HepG2 (cell line): ENCODE results near the gene OLFM2. TPM values are rescaled to one million over a fixed set of nuclear protein-coding genes. Genes with fewer than 3 reads are reported as not detected.
A peak's percentile ranks its signal among the peaks of the same experiment; 100 is the strongest.

Experiments used
- CEBPB ChIP-seq: IDR thresholded peaks from 2 replicates; pipeline ENCODE4 v1.6.1; 2011; ENCODE audit warnings: low read depth, low read length, improper control_type of control experiment, borderline replicate concordance
- CREM ChIP-seq, 2 experiments: sonication (generic) in 1 of 2; formaldehyde crosslinking in 1 of 2; IDR thresholded peaks; 2 replicates each; pipeline versions ENCODE4 v1.4.0 to v1.6.1; 2016 to 2020; ENCODE audit warnings: antibody characterized with exemption in 1 of 2, mild to moderate bottlenecking in 1 of 2, missing genetic modification reagents in 1 of 2
- FOXK2 ChIP-seq: fragments of 450-650 bp; IDR thresholded peaks from 2 replicates; pipeline ENCODE4 v1.6.1; 2016
- GMEB1 ChIP-seq: sonication (generic); formaldehyde crosslinking; IDR thresholded peaks from 2 replicates; pipeline ENCODE4 v1.5.1; 2020; ENCODE audit warnings: missing genetic modification reagents, mild to moderate bottlenecking, borderline replicate concordance
- IRF9 ChIP-seq: sonication (generic); formaldehyde crosslinking; IDR thresholded peaks from 2 replicates; pipeline ENCODE4 v1.8.0; 2022; ENCODE audit warnings: missing genetic modification reagents, mild to moderate bottlenecking, borderline replicate concordance
- JDP2 ChIP-seq: sonication (generic); formaldehyde crosslinking; IDR thresholded peaks from 2 replicates; pipeline ENCODE4 v1.8.1; 2022; ENCODE audit warnings: missing genetic modification reagents, borderline replicate concordance
- KDM3A ChIP-seq: IDR thresholded peaks from 2 replicates; pipeline ENCODE4 v1.6.1; 2018; ENCODE audit warnings: low read depth, missing compliant biosample characterization
- REL ChIP-seq: sonication (generic); formaldehyde crosslinking; conservative IDR thresholded peaks from 2 replicates; pipeline ENCODE4 v1.8.0; 2022; ENCODE audit warnings: mild to moderate bottlenecking, missing genetic modification reagents, moderate library complexity
- SMAD1 ChIP-seq: sonication (generic); formaldehyde crosslinking; IDR thresholded peaks from 2 replicates; pipeline ENCODE4 v1.4.0; 2020; ENCODE audit warnings: missing genetic modification reagents, low read depth, mild to moderate bottlenecking, borderline replicate concordance
- SNAPC2 ChIP-seq: sonication (generic); formaldehyde crosslinking; IDR thresholded peaks from 2 replicates; pipeline ENCODE4 v1.8.1; 2022; ENCODE audit warnings: mild to moderate bottlenecking, missing genetic modification reagents
- TMF1 ChIP-seq: sonication (generic); formaldehyde crosslinking; IDR thresholded peaks from 2 replicates; pipeline ENCODE4 v1.8.1; 2022; ENCODE audit warnings: low read depth, missing genetic modification reagents
- ZFP36L2 ChIP-seq: sonication (generic); formaldehyde crosslinking; IDR thresholded peaks from 2 replicates; pipeline ENCODE4 v1.4.0; 2020; ENCODE audit warnings: missing genetic modification reagents
- ZFP90 ChIP-seq: sonication (generic); formaldehyde crosslinking; IDR thresholded peaks from 2 replicates; pipeline ENCODE4 v1.8.0; 2022; ENCODE audit warnings: missing genetic modification reagents, mild to moderate bottlenecking, inconsistent platforms, borderline replicate concordance
- ZNF362 ChIP-seq: sonication (generic); formaldehyde crosslinking; IDR thresholded peaks from 2 replicates; pipeline ENCODE4 v1.4.0; 2020; ENCODE audit warnings: missing genetic modification reagents, mild to moderate bottlenecking, borderline replicate concordance
- ZNF550 ChIP-seq: sonication (generic); formaldehyde crosslinking; IDR thresholded peaks from 2 replicates; pipeline ENCODE4 v1.4.0; 2020; ENCODE audit warnings: mild to moderate bottlenecking, missing genetic modification reagents, borderline replicate concordance
- ZNF572 ChIP-seq: sonication (generic); formaldehyde crosslinking; IDR thresholded peaks from 2 replicates; pipeline ENCODE4 v1.5.1; 2020; ENCODE audit warnings: mild to moderate bottlenecking, missing genetic modification reagents
- ZNF777 ChIP-seq: sonication (generic); formaldehyde crosslinking; IDR thresholded peaks from 2 replicates; pipeline ENCODE4 v1.4.0; 2020; ENCODE audit warnings: missing genetic modification reagents
- ZSCAN20 ChIP-seq: sonication (generic); formaldehyde crosslinking; IDR thresholded peaks from 2 replicates; pipeline ENCODE4 v1.4.0; 2020; ENCODE audit warnings: missing genetic modification reagents, mild to moderate bottlenecking, borderline replicate concordance
- polyA plus RNA-seq, 8 experiments: library from polyadenylated mRNA; depleted of rRNA in 3 of 8; stranded (reverse) in 7 of 8; unstranded in 1 of 8; fragments of >200 nt; fragmentation: Illumina TruSeq in 4 of 8; extraction: Trizol in 4 of 8; gene quantifications; 2 replicates each; pipeline versions ENCODE4 v1.2.1 to v1.2.3, GENCODE V29; 2011 to 2016; ENCODE audit warnings: low read depth in 4 of 8, missing spikeins in 1 of 8, mixed read lengths in 1 of 8; ENCODE audit not compliant: insufficient read depth in 1 of 8
- total RNA-seq, 5 experiments: library from RNA; depleted of rRNA; stranded (reverse); fragments of >200 nt; fragmentation: Illumina TruSeq; extraction: Trizol; gene quantifications; 2 replicates each; pipeline ENCODE4 v1.2.3, GENCODE V29; 2016; ENCODE audit warnings: low read depth in 1 of 5
- TF ChIP-seq, protein P1 (sequence below): sonication (generic); formaldehyde crosslinking; IDR thresholded peaks from 2 replicates; pipeline ENCODE4 v1.4.0; 2020; ENCODE audit warnings: mild to moderate bottlenecking, missing genetic modification reagents, borderline replicate concordance
- TF ChIP-seq, protein P2 (sequence below): sonication (generic); formaldehyde crosslinking; IDR thresholded peaks from 2 replicates; pipeline ENCODE4 v1.5.0; 2020; ENCODE audit warnings: mild to moderate bottlenecking, missing genetic modification reagents

OLFM2 gene
- total and polyA plus RNA-seq, 2 of the 13 experiments (the other 11 are each of a cell fraction or from before 2014, with no cell fraction given): 0.20 to 0.51 TPM

- TF ChIP-seq JDP2: no peak
- TF ChIP-seq, protein P1, sequence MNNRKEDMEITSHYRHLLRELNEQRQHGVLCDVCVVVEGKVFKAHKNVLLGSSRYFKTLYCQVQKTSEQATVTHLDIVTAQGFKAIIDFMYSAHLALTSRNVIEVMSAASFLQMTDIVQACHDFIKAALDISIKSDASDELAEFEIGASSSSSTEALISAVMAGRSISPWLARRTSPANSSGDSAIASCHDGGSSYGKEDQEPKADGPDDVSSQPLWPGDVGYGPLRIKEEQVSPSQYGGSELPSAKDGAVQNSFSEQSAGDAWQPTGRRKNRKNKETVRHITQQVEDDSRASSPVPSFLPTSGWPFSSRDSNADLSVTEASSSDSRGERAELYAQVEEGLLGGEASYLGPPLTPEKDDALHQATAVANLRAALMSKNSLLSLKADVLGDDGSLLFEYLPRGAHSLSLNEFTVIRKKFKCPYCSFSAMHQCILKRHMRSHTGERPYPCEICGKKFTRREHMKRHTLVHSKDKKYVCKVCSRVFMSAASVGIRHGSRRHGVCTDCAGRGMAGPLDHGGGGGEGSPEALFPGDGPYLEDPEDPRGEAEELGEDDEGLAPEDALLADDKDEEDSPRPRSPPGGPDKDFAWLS (CRISPR knock-in tag): no peak
- no peak for TF ChIP-seq ZNF362 (CRISPR knock-in tag)
- no peak for TF ChIP-seq CEBPB
- no peak for TF ChIP-seq SNAPC2 (CRISPR knock-in tag)
- TF ChIP-seq SMAD1 (CRISPR knock-in tag): peak; percentile 82; the same call in 1 of the 2 replicates
- TF ChIP-seq, protein P2, sequence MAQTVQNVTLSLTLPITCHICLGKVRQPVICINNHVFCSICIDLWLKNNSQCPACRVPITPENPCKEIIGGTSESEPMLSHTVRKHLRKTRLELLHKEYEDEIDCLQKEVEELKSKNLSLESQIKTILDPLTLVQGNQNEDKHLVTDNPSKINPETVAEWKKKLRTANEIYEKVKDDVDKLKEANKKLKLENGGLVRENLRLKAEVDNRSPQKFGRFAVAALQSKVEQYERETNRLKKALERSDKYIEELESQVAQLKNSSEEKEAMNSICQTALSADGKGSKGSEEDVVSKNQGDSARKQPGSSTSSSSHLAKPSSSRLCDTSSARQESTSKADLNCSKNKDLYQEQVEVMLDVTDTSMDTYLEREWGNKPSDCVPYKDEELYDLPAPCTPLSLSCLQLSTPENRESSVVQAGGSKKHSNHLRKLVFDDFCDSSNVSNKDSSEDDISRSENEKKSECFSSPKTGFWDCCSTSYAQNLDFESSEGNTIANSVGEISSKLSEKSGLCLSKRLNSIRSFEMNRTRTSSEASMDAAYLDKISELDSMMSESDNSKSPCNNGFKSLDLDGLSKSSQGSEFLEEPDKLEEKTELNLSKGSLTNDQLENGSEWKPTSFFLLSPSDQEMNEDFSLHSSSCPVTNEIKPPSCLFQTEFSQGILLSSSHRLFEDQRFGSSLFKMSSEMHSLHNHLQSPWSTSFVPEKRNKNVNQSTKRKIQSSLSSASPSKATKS (CRISPR knock-in tag): no peak
- no peak for TF ChIP-seq ZFP36L2 (CRISPR knock-in tag)
- TF ChIP-seq IRF9 (CRISPR knock-in tag): peak; percentile 79; the same call in 1 of the 2 replicates
- TF ChIP-seq CREM (IDR thresholded peaks at IDR 0.05): peak; percentile 71; the same call in 1 of the 2 replicates
- no peak for TF ChIP-seq CREM (CRISPR knock-in tag; IDR thresholded peaks at IDR 0.05)
- no peak for TF ChIP-seq ZNF777
- TF ChIP-seq ZNF572: peak; percentile 69; the same call in 1 of the 2 replicates
- TF ChIP-seq ZSCAN20 (CRISPR knock-in tag): no peak
- no peak for TF ChIP-seq TMF1 (CRISPR knock-in tag)
- TF ChIP-seq GMEB1 (CRISPR knock-in tag): peak; percentile 72; the same call in 1 of the 2 replicates
- peak; percentile 57; the same call in 1 of the 2 replicates for TF ChIP-seq KDM3A (CRISPR knock-in tag)
- TF ChIP-seq FOXK2: no peak
- TF ChIP-seq ZNF550: no peak
- peak; percentile 42; the same call in 1 of the 2 replicates for TF ChIP-seq ZFP90
- no peak for TF ChIP-seq REL
Measured at GRCh38 chr19:9818734-9819595, 117.3 kb downstream of the OLFM2 start, which contains the start of gene FBXL12 (continued).
